GM23248 (cell line): Measurements from ENCODE around the gene TMEM178B.

Experiments
- EZH2 ChIP-seq: fragments of 200-600 bp; sonication (generic); IDR thresholded peaks from 2 replicates; pipeline ENCODE4 v1.6.1; 2018; ENCODE audit warnings: antibody characterized with exemption, mild to moderate bottlenecking; ENCODE audit not compliant: insufficient read depth, poor library complexity, severe bottlenecking
- EZH2phosphoT487 ChIP-seq: fragments of 200-600 bp; sonication (generic); IDR thresholded peaks from 2 replicates; pipeline ENCODE4 v1.6.1; 2018; ENCODE audit warnings: antibody characterized with exemption, moderate library complexity, mild to moderate bottlenecking, low read depth; ENCODE audit not compliant: insufficient read depth

GRCh38 chr7:141390339-141390738, 316.5 kb downstream of the TMEM178B start:
- TF ChIP-seq EZH2phosphoT487: no peak
- no peak for TF ChIP-seq EZH2
